ENCODE results near the gene CHST14. TPM values are rescaled to one million over a fixed set of nuclear protein-coding genes. Genes with fewer than 3 reads are reported as not detected.

CHST14 gene
- total and polyA plus RNA-seq, 3 experiments from 2014 or later = 1.7 to 13.3 (median 13.1) TPM

DNA sequence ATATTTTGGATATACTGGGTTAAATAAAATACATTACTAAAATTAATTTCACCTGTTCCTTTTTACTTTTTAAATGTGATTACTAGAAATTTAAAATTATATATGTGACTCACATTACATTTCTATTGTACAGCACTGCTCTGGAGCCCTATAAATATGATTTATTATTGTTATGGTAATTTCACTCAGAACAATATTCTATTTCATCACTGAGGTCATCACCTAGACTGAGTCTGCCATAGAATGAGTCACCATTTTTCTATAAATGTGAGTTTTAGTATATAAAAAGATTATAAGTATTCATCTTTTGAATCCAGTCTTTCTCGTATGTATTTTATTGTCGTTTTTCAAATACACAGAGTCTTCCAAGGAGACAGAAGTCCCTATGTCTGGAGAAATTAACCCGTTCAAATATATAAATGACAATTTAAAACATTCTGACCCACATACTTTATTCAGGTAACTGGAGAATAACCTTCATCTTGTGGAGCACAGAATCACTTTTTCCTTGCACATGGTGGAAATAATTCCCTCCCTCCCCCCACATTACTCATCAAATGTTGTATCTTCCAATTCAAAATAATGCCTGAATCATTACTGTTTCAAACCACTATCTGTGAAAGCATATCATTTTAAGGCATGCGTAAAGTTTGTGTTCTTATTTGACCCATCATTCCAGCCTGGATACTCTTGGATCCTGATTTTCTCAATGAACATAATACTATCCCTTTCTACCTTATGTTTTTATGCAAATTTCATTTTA, 30.0 kb downstream of the CHST14 start:
- ChIA-PET POLR2A (no interaction called here), CTCF (no interaction called here)
- no peaks in the 10 kb centered on the region for H3K4me1 Mint-ChIP-seq
- H3K9me3 Mint-ChIP-seq = no peaks in the 10 kb centered on the region
- peaks cover 0 to 2% (median 0%) of the 10 kb centered on the region in 3 donors for H3K36me3 Mint-ChIP-seq
- H3K4me3 Mint-ChIP-seq = no peak overlapping the region
- H3K27ac Mint-ChIP-seq = no peak overlapping the region
- no peak for DNase-seq
- Histone ChIP-seq H3K36me3 (ENCODE audit: insufficient read depth, low read length) (no peaks in the 10 kb centered on the region), H3K9me3 (ENCODE audit: low read length) (no peaks in the 10 kb centered on the region), H3K27ac (ENCODE audit: low read depth, low read length) (no peak overlapping the region), H3K4me1 (ENCODE audit: insufficient read depth, low read length) (no peaks in the 10 kb centered on the region), H3K27me3 (ENCODE audit: insufficient read depth, low read length, poor library complexity, severe bottlenecking) (peaks cover 4% of the 10 kb centered on the region), H3K4me3 (ENCODE audit: low read length) (no peak overlapping the region)
- H3K27me3 Mint-ChIP-seq = peaks cover 19 to 38% of the 10 kb centered on the region in 2 donors

DNA sequence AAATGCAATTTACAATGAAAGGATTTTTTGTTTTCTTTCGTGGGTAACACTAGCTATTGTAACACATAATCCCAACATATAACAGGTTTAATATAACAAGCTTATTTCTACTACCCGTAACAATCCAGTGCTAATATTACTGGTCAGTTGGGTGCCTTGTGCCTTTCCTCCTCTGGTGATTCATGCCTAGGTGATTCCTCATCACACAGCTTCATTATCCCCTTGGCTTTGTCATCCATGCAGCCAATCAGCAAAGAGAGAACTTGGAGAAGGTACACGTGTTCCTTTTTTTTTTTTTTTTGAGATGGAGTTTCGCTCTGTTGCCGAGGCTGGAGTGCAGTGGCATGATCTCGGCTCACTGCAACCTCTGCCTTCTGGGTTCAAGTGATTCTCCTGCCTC, 30.7 kb downstream of the CHST14 start:
- no peak for DNase-seq
- H3K36me3 ChIP-seq (ENCODE audit: insufficient read depth, low read length) = no peaks in the 10 kb centered on the region
- CTCF ChIA-PET = interaction anchor here (0.6 to 0.7 kb wide), 2 partner anchors 24 to 88 kb away, joined by 4 read pairs; no protein-coding TSS in a partner anchor
- no peaks in the 10 kb centered on the region for H3K9me3 ChIP-seq (ENCODE audit: low read length)
- no peaks in the 10 kb centered on the region for H3K4me1 ChIP-seq (ENCODE audit: insufficient read depth, low read length)
- H3K4me3 ChIP-seq (ENCODE audit: low read length) = no peak overlapping the region
- H3K27ac Mint-ChIP-seq = no peak overlapping the region
- no peaks in the 10 kb centered on the region for H3K4me1 Mint-ChIP-seq
- H3K27ac ChIP-seq (ENCODE audit: low read depth, low read length) = no peak overlapping the region
- peaks cover 25 to 44% of the 10 kb centered on the region in 2 donors for H3K27me3 Mint-ChIP-seq
- peaks cover 4% of the 10 kb centered on the region for H3K27me3 ChIP-seq (ENCODE audit: insufficient read depth, low read length, poor library complexity, severe bottlenecking)
- peaks cover 0 to 2% (median 0%) of the 10 kb centered on the region in 3 donors for H3K36me3 Mint-ChIP-seq
- H3K4me3 Mint-ChIP-seq = no peak overlapping the region
- no peaks in the 10 kb centered on the region for H3K9me3 Mint-ChIP-seq
- POLR2A ChIA-PET = no interaction called here

DNA sequence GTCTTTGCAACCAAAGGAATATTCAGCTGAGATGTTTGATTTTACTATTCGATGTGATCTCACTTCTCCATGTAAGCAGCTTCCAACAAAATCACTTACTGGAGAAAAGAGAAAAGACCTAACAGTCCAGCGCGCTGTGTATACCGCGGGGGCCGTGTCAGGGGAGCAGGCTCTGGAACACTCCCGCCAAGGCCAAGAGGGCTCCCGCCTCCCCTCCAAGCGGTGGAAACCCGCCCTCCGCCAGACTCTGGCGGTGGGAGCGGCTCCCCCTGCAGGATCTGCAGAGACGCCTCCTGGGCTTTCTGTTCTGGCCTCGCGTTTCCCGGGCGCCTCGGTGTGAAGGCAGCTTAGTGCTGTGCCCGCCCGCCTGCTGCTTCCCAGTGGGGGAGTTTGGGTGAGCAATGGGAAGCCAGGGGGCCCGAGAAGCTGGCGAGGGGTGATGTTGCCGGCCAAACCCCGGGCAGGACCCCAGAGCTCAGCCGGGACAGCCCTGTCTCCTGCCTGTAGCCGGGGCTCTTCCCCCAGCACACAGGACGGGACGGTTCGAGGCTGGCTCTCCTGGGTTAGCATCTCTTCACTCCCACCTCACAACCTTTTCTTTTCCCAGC, 36.3 kb downstream of the CHST14 start:
- no peak overlapping the region for H3K4me3 ChIP-seq (ENCODE audit: low read length)
- peaks cover 49 to 73% of the 10 kb centered on the region in 2 donors for H3K27me3 Mint-ChIP-seq

DNA sequence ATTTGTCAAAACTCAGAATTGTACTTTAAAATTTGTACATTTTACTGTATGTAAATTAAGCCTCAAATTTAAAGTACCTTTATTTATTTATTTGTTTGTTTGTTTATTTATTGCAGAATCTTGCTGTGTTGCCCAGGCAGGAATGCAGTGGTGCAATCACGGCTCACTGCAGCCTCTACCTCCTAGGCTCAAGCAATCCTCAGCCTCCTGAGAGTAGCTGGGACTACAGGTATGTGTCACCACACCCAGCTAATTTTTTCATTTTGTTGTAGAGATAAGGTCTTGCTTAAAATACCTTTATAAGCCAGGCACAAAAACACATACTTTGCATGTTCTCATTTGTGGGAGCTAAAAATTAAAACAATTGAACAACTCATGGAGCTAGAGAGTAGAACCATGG, 37.4 kb downstream of the CHST14 start:
- DNase-seq = no peak
- CTCF ChIA-PET = interaction anchor here (2.5 kb wide), 1 partner anchor 65 kb away, joined by 8 read pairs; no protein-coding TSS in a partner anchor
- Histone ChIP-seq H3K4me1 (ENCODE audit: insufficient read depth, low read length) (peaks cover 5% of the 10 kb centered on the region), H3K9me3 (ENCODE audit: low read length) (no peaks in the 10 kb centered on the region), H3K27ac (ENCODE audit: low read depth, low read length) (no peak overlapping the region), H3K36me3 (ENCODE audit: insufficient read depth, low read length) (no peaks in the 10 kb centered on the region), H3K4me3 (ENCODE audit: low read length) (no peak overlapping the region), H3K27me3 (ENCODE audit: insufficient read depth, low read length, poor library complexity, severe bottlenecking) (peaks cover 20% of the 10 kb centered on the region)
- peaks cover 53 to 75% of the 10 kb centered on the region in 2 donors for H3K27me3 Mint-ChIP-seq
- POLR2A ChIA-PET = no interaction called here
- peaks cover 14 to 32% (median 22%) of the 10 kb centered on the region in 3 donors for H3K4me1 Mint-ChIP-seq
- no peak overlapping the region for H3K4me3 Mint-ChIP-seq
- H3K27ac Mint-ChIP-seq = no peak overlapping the region
- no peaks in the 10 kb centered on the region for H3K36me3 Mint-ChIP-seq
- H3K9me3 Mint-ChIP-seq = no peaks in the 10 kb centered on the region

More for the DNA sequence above, 36.3 kb downstream of the CHST14 start:
- peaks cover 19% of the 10 kb centered on the region for H3K27me3 ChIP-seq (ENCODE audit: insufficient read depth, low read length, poor library complexity, severe bottlenecking)
- peak; percentile 42 to 76 (median 50) for DNase-seq
- no peaks in the 10 kb centered on the region for H3K36me3 ChIP-seq (ENCODE audit: insufficient read depth, low read length)
- H3K4me1 ChIP-seq (ENCODE audit: insufficient read depth, low read length) = peaks cover 5% of the 10 kb centered on the region
- ChIA-PET POLR2A (interaction anchor here (0.6 kb wide), 1 partner anchor 128 kb away, joined by 5 read pairs; no protein-coding TSS in a partner anchor), CTCF (interaction anchor here (0.7 to 2.5 kb wide), 11 partner anchors 10 to 162 kb away, joined by 3 to 8 read pairs (median 4); partner anchors contain the start of gene BAHD1)
- H3K4me3 Mint-ChIP-seq = peak overlapping the region in 2 of 7 donors; percentile 32 to 52
- H3K9me3 Mint-ChIP-seq = no peaks in the 10 kb centered on the region
- peaks cover 9 to 27% (median 19%) of the 10 kb centered on the region in 3 donors for H3K4me1 Mint-ChIP-seq
- no peak overlapping the region for H3K27ac ChIP-seq (ENCODE audit: low read depth, low read length)
- no peaks in the 10 kb centered on the region for H3K9me3 ChIP-seq (ENCODE audit: low read length)
- H3K36me3 Mint-ChIP-seq = peaks cover 0 to 2% (median 0%) of the 10 kb centered on the region in 3 donors
- H3K27ac Mint-ChIP-seq = no peak overlapping the region

DNA sequence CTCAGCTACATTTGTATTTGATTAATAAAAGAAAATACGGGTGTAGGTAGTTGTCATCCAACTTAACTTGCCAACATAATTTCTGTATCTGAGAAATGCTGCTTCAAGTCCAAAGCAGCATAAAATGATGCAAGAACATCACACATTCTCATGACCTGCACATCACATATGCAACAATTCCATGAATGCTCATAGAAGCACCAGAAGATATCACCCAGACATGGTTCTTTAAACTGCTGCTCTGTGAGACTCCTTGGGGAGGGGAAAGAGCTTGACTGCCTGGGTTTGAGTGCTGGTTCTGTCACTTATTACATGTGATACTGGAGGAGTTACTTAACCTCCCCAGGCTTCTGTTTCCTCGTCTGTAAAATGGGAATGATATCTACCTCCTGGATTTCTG, 39.4 kb downstream of the CHST14 start:
- H3K27me3 ChIP-seq (ENCODE audit: insufficient read depth, low read length, poor library complexity, severe bottlenecking) = peaks cover 24% of the 10 kb centered on the region
- POLR2A ChIA-PET = no interaction called here
- H3K4me1 Mint-ChIP-seq = peaks cover 14 to 32% (median 22%) of the 10 kb centered on the region in 3 donors

DNA sequence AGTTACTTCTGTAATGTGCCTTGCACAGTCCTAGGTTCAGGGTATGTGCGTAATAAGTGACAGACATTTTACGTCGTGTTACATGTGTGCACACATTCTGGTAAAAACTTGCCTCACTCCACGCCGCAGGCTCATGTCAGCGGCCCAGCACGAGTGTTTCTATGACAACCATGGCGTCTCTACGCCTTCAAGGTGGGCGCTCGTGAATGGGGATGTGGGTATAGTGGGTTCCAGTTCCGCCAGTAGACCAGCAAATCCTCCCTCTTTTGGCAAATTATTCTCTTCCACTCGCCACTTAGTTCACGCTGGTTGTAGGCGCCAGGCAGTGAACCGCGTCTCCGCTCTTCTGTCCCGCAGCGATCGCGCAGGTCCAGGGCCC, 40.3 kb downstream of the CHST14 start:
- Mint-ChIP-seq H3K4me1 (peaks cover 14 to 32% (median 22%) of the 10 kb centered on the region in 3 donors), H3K27me3 (peaks cover 53 to 68% of the 10 kb centered on the region in 2 donors), H3K27ac (peak overlapping the region in 3 of 8 donors; percentile 1 to 75 (median 20)), H3K4me3 (peak overlapping the region; percentile 36 to 88 (median 80)), H3K36me3 (no peaks in the 10 kb centered on the region), H3K9me3 (no peaks in the 10 kb centered on the region)
- Histone ChIP-seq H3K4me3 (ENCODE audit: low read length) (peak overlapping the region; percentile 36), H3K4me1 (ENCODE audit: insufficient read depth, low read length) (peaks cover 5% of the 10 kb centered on the region), H3K27ac (ENCODE audit: low read depth, low read length) (no peak overlapping the region), H3K36me3 (ENCODE audit: insufficient read depth, low read length) (no peaks in the 10 kb centered on the region), H3K9me3 (ENCODE audit: low read length) (no peaks in the 10 kb centered on the region), H3K27me3 (ENCODE audit: insufficient read depth, low read length, poor library complexity, severe bottlenecking) (peaks cover 24% of the 10 kb centered on the region)
- ChIA-PET POLR2A (no interaction called here), CTCF (no interaction called here)
- peak in 3 of 5 donors; percentile 41 to 59 (median 53) for DNase-seq

More for the DNA sequence above, 39.4 kb downstream of the CHST14 start:
- Mint-ChIP-seq H3K4me3 (peak overlapping the region in 1 of 7 donors; percentile 69), H3K9me3 (no peaks in the 10 kb centered on the region), H3K27ac (peak overlapping the region in 1 of 8 donors; percentile 8), H3K36me3 (no peaks in the 10 kb centered on the region), H3K27me3 (peaks cover 58 to 72% of the 10 kb centered on the region in 2 donors)
- H3K4me3 ChIP-seq (ENCODE audit: low read length) = no peak overlapping the region
- CTCF ChIA-PET = no interaction called here
- H3K27ac ChIP-seq (ENCODE audit: low read depth, low read length) = no peak overlapping the region
- no peaks in the 10 kb centered on the region for H3K36me3 ChIP-seq (ENCODE audit: insufficient read depth, low read length)
- H3K9me3 ChIP-seq (ENCODE audit: low read length) = no peaks in the 10 kb centered on the region
- peaks cover 5% of the 10 kb centered on the region for H3K4me1 ChIP-seq (ENCODE audit: insufficient read depth, low read length)
- no peak for DNase-seq

DNA sequence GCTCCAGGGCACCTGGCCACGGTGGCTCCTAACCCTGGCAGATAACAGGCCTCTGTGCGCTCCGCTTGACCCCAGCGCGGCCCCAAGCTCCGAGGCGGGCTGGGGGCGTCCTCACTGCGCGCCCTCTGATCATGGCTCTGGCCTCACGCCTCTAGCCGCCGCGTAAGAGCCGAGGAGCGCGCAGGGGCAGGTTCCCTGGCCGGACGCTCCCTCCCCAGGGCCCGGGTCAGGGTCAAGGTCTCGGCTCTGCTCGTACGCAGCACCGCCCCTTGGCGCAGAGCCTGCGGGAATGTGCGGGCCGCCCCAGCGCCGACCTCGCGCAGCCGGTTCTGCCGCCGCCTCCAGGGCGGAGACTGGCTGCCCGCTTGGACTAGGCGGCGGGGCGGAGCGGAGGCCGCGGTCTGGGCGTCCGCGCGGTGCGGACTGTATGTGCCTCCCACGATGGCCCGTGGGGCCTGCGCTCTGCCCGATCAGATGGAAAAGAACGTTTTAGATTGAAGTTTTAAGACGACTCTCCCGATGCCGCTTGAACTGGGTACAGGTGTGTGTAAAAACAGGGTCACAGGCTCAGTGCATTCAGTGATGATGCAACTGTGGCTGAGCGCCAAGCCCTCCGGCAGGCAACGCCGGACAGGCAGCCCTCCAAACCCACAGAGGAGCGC, 40.8 kb downstream of the CHST14 start:
- Mint-ChIP-seq H3K9me3 (no peaks in the 10 kb centered on the region), H3K4me1 (peaks cover 14 to 31% (median 22%) of the 10 kb centered on the region in 3 donors), H3K27ac (peak overlapping the region in 3 of 8 donors; percentile 1 to 75 (median 20)), H3K27me3 (peaks cover 50 to 65% of the 10 kb centered on the region in 2 donors), H3K36me3 (no peaks in the 10 kb centered on the region), H3K4me3 (peak overlapping the region; percentile 36 to 88 (median 80))
- ChIA-PET CTCF (no interaction called here), POLR2A (no interaction called here)
- Histone ChIP-seq H3K27me3 (ENCODE audit: insufficient read depth, low read length, poor library complexity, severe bottlenecking) (peaks cover 24% of the 10 kb centered on the region), H3K9me3 (ENCODE audit: low read length) (no peaks in the 10 kb centered on the region), H3K4me1 (ENCODE audit: insufficient read depth, low read length) (peaks cover 5% of the 10 kb centered on the region), H3K27ac (ENCODE audit: low read depth, low read length) (no peak overlapping the region), H3K4me3 (ENCODE audit: low read length) (peak overlapping the region; percentile 36), H3K36me3 (ENCODE audit: insufficient read depth, low read length) (no peaks in the 10 kb centered on the region)
- DNase-seq = peak in 1 of 5 donors; percentile 2

Measured in CD8-positive, alpha-beta memory T cell (primary cell).